CD4-positive, alpha-beta T cell treated with Interleukin-2 at 100 ng/mL for 4 hours (primary cell): Measurements from ENCODE around the gene PDE1C.
A peak's percentile ranks its signal among the peaks of the same experiment; 100 is the strongest.

Experiments used
- DNase-seq: peaks from one replicate; pipeline ENCODE4 v3.0.0-alpha.2; 2020; ENCODE audit warnings: low spot score

Gene PDE1C

GRCh38 chr7:31772211-31772610 lies 298.0 kb downstream of the PDE1C start:
- DNase-seq = no peak

- DNase-seq = no peak
Observed at GRCh38 chr7:31767686-31768358, 302.4 kb downstream of the PDE1C start.

- no peak for DNase-seq
Observed at GRCh38 chr7:31764462-31764861, 305.7 kb downstream of the PDE1C start.

- no peak for DNase-seq
Observed at GRCh38 chr7:31763548-31763947, 306.7 kb downstream of the PDE1C start.

DNA sequence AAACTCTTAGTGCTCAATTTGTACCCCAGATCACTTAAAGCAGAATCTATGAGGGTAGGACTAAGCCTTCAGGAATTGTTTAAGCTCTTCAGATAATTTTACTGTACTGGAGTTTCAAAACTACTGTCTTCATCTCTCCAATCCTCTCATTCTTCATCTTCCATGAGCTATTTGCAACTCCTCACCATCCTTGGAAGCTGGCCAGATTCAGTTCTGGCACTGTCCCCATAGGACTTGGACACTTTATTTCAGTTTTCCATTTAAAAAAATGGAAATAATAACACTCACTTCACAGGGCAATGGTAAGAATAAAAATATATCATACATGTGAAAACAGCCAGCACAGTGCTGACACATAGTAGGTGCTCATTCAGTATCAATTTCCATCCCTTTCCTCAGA lies 308.6 kb downstream of the PDE1C start:
- no peak for DNase-seq

- no peak for DNase-seq
Observed at GRCh38 chr7:31758755-31759154, 311.5 kb downstream of the PDE1C start.

- no peak for DNase-seq
Observed at GRCh38 chr7:31751726-31752125, 318.5 kb downstream of the PDE1C start.

DNA sequence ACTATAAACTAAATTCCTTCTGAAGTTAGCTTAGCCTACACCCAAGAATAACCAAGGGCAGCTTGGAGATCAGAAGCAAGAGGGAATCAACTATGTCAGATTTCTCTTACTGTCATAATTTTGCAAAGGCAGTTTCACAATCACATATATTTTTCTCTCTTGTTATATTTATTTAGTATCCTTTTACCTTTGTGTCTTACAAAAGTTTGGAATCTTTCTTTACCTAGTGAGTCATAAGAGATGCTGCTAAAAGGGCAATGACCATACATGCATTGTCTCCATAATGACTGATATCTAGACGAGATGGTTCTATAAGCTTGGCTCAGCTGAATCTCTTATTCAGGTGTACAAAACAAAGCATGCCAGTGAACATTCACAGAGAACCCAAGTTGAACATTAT lies 322.1 kb downstream of the PDE1C start:
- DNase-seq = no peak

DNA sequence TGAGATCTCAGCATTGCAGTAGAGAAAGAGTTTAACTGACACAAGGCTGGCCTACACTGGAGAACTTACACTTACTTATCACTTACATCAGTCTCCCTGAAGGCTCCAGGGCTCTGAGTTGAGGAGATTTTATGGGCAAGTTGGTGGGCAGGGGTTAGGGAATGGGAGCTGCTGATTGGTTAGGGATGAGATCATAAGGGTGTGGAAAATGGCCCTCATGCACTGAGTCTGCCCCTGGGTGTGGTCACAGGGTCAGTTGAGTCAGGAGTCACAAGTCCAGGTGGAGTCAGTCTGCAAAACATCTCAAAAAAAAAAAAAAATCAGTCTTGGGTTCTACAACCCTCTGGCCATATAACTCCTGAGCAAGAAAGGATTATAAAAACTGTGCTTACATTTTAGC lies 322.7 kb downstream of the PDE1C start:
- no peak for DNase-seq

GRCh38 chr7:31744294-31744874 lies 325.8 kb downstream of the PDE1C start:
- peak; percentile 14 for DNase-seq

GRCh38 chr7:31741852-31742251 lies 328.4 kb downstream of the PDE1C start:
- DNase-seq = no peak

DNA sequence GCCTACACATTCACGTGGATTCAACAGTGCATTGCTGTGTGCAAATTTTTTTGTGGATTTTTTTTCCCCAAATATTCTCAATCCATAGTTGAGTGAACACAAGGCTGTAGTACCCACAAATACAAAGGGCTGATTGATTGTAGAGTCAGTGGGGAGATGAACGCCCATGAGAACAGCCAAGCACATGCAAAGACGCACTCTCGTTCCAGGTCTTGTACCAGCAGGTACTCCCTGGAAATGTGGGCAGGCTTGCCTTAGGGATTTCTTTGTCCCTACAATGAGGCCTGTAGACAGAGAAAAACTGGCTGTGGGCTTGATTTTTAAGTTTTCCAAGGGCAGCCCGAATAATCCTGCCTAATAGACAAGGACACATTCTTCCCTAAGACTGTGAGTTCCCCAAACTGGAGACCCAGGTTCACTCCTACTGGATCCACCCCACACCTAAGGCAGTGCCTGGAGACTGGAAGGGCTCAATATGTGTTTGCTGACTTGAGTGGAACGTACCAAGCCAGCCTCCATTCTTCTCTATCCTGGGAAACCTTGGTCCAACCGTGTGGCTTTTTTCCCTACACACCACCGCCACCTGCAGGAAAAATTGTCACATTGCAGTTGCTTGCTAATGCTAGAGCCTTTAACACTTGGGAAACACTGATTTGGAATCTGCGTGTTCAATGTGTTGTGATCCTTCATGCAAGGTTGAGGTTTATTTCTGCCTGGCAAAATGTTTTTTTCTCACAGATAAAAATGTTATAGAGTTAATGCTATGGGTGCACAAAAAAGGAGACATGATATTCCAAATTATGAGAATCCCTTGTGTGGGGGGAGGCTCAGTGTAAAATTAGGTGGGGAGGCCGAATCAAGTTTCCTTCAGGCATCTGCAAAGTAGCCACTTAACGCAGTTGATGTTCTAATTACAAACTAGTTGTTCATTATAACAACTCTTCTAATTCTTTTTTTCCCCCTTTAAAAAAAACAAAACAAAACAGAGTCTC lies 333.9 kb downstream of the PDE1C start:
- peak; percentile 8 for DNase-seq

DNA sequence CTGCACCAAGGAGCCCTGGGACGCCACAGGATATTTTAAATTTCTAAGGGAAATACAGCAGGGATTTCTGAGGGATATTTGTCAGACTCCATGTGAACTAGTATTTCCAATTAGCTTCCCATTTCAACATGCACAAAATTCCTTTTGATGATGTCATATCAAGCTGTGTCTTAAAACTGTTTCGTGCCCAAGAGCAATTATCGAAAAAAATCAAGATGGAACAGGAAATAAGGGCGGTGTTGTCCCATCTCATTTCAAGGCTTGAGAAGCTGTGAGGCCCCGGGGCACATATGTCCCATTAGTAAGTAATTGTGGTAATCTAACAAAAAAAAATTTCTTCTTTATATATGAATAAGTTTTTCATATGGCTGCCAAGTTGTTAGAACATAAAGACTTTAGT lies 335.8 kb downstream of the PDE1C start:
- DNase-seq = no peak

GRCh38 chr7:31729195-31729804 lies 340.9 kb downstream of the PDE1C start:
- DNase-seq = no peak

DNA sequence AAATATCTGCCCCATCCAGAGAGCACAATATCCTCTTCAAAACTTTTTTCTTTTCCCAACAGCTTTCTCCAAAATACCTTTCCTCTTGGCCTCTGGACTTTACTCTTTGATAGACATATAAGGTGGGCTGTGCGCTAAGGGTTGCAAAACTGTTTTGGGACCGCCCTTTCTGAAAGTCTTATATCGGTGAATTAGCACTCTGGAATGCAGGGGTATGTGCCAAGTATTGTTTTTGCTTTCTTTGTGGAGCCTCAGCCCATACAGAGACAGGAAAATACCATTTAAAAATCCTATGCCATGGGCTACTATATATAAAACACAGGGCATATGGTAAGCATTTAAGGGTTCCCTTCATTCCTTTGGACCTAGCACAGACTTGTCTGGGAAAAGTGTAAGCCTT lies 345.5 kb downstream of the PDE1C start:
- DNase-seq = no peak

GRCh38 chr7:31720366-31720765 lies 349.8 kb downstream of the PDE1C start:
- no peak for DNase-seq

DNA sequence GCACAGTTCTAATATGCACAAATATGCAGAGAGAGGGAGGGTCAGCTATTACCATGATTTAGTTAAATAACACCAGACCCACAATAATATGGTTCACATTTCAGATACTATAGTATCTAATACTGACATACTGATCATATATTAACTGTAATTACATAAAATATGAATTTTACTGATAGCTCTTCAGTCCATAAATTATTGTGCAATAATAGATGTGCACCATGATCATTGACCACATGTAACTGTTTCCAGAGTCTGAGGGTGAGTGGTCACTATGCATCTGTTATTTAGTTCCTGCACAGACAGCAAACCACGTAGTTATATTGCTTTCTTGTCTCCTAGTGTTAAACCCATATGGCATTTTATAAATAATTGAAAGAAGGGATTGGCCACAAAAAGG lies 353.9 kb downstream of the PDE1C start:
- DNase-seq = no peak

- DNase-seq = no peak
Observed at GRCh38 chr7:31710171-31710570, 360.0 kb downstream of the PDE1C start.

DNA sequence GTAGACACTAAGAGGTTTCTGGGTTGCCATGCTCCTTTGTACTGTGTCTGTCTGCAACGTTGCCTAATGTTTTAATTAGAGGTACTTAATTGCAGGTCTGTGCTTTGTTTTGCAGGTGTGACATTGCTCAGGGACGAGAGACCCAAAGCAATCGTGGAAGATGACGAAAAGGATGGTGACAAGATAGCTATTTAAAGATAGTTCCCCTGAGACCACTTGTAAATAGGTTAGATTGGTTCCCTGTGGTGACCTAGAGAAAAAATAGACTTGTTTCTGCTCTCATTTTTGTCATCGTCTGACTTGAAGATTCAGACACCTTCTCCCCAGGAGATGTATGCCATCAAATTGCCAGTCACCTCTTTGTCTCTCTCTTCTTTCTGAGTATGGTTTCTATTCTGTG lies 363.1 kb downstream of the PDE1C start:
- no peak for DNase-seq

DNA sequence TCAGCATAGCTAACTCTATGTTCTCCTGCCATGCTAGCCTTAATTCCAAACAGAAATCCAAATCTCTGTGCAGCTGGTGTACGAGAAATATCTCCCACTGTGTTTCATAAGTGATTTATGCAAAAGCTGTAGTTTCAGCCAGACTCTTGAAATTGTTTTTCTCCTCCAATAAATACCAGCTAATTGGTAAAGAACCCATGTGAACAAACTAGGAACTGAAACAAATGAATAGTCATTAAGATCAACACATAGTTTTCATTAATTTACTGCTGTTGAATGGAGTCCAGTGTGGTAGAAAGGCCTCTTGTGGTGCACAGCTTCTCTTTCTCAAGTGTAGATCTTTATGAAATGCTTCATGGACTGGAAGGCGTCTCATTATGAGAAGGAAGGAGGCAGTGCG lies 364.8 kb downstream of the PDE1C start:
- no peak for DNase-seq

DNA sequence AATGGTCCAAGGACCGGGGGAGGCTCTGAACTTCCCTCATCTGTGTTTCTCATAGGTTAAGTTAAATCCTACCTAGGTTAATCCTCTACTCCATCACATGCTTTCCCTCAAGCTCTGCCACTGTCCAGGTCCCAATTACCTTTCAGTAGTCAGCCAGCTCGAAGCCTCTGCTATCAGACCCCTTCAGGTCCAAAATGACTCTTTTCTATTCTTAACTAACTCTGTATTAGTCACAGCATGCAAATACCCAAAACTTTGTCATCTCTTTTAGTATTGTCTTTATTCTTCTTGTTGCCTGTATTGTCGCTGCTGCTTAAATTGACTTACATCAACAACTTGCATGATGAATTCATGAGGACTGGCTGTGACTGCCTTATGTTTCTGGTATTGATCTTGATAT lies 367.9 kb downstream of the PDE1C start:
- DNase-seq = no peak
